Measurements from ENCODE around the gene ATXN3. TPM values are rescaled to one million over a fixed set of nuclear protein-coding genes. Genes with fewer than 3 reads are reported as not detected.

ATXN3 gene
- total RNA-seq, 4 donors from 2014 or later, result 6.4 to 18.9 (median 8.5) TPM

DNA sequence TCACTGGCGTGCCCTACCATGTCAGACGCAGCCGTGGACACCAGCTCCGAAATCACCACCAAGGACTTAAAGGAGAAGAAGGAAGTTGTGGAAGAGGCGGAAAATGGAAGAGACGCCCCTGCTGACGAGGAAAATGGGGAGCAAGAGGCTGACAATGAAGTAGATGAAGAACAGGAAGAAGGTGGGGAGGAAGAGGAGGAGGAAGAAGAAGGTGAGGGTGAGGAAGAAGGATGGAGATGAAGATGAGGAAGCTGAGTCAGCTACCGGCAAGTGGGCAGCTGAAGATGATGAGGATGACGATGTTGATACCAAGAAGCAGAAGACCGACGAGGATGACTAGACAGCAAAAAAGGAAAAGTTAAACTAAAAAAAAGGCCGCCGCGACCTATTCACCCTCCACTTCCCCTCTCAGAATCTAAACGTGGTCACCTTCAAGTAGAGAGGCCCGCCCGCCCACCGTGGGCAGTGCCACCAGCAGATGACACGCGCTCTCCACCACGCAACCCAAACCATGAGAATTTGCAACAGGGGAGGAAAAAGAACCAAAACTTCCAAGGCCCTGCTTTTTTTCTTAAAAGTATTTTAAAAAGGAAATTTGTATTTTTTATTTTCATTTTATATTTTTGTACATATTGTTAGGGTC lies 79.7 kb downstream of the ATXN3 start:
- Histone ChIP-seq H3K4me1 (no peaks in the 10 kb centered on the region), H3K27ac (no peak overlapping the region), H3K9me3 (no peaks in the 10 kb centered on the region), H3K36me3 (peaks cover 0 to 24% of the 10 kb centered on the region in 2 donors), H3K4me3 (no peak overlapping the region), H3K27me3 (no peaks in the 10 kb centered on the region)
- intact Hi-C loops (cut with DNase I; ENCODE audit: low total_unique reads), result no loop called here
- TF ChIP-seq, protein P1, sequence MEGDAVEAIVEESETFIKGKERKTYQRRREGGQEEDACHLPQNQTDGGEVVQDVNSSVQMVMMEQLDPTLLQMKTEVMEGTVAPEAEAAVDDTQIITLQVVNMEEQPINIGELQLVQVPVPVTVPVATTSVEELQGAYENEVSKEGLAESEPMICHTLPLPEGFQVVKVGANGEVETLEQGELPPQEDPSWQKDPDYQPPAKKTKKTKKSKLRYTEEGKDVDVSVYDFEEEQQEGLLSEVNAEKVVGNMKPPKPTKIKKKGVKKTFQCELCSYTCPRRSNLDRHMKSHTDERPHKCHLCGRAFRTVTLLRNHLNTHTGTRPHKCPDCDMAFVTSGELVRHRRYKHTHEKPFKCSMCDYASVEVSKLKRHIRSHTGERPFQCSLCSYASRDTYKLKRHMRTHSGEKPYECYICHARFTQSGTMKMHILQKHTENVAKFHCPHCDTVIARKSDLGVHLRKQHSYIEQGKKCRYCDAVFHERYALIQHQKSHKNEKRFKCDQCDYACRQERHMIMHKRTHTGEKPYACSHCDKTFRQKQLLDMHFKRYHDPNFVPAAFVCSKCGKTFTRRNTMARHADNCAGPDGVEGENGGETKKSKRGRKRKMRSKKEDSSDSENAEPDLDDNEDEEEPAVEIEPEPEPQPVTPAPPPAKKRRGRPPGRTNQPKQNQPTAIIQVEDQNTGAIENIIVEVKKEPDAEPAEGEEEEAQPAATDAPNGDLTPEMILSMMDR (IDR thresholded peaks at IDR 0.05 in 4 of 5, conservative IDR thresholded peaks at IDR 0.05 in 1 of 5), result no peak
- TF ChIP-seq POLR2A (IDR thresholded peaks at IDR 0.05), result no peak
- DNase-seq (no peak), ATAC-seq (no peak)
- in situ Hi-C loops (cut with MboI; ENCODE audit: low sequenced_read_pairs in 4 of 4), result loop anchor here in 1 of 4 donors (25.0 kb wide), 1 partner anchor 514 kb away; the partner anchor contains the start of gene PPP4R3A

DNA sequence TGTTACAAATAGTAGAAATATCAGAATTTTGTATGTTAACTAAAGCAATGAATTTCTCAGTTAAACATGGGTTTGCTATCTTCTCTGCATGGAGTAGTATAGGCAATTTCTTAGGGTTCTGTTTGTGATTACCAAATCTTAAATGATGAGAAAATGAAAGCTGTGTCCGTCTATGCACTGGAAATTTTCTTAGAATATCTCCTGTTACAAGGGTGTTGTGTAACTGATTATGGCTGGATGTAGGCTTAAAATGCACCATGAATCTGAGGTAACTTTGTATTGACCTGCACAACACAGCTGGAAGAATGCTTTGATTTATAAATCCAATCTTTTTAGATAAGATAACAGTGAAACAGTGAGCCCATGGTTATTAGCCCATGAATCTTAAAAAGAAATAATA lies 84.3 kb downstream of the ATXN3 start:
- no peak for DNase-seq
- H3K9me3 ChIP-seq, result no peaks in the 10 kb centered on the region
- H3K36me3 ChIP-seq, result peaks cover 0 to 31% of the 10 kb centered on the region in 2 donors
- in situ Hi-C loops (cut with MboI; ENCODE audit: low sequenced_read_pairs in 4 of 4) (no loop called here), intact Hi-C loops (cut with DNase I; ENCODE audit: low total_unique reads) (no loop called here)
- H3K27me3 ChIP-seq, result no peaks in the 10 kb centered on the region
- no peak overlapping the region for H3K4me3 ChIP-seq
- H3K4me1 ChIP-seq, result no peaks in the 10 kb centered on the region
- no peak overlapping the region for H3K27ac ChIP-seq
- TF ChIP-seq POLR2A (IDR thresholded peaks at IDR 0.05), result no peak
- TF ChIP-seq, protein P1 (IDR thresholded peaks at IDR 0.05 in 4 of 5, conservative IDR thresholded peaks at IDR 0.05 in 1 of 5), result no peak
- ATAC-seq, result no peak

DNA sequence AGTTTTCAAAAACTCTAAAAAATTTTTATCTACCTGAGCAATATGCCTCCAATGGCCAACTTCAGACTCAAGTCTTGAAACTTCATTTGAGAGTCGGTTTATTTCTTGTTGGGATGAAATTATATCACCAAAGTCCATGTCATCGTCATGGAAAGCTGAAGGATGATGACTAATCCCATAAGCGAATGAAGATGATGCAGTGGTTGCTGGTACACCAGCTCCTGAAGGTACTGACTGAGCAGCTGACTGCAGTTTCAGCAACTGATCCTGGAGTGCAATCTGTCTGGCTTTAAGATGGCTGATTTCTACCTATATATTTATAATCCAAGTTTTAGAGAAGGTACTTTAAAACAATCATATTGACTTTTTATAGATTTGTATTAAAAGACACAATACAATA lies 84.9 kb downstream of the ATXN3 start:
- H3K36me3 ChIP-seq, result peaks cover 0 to 34% of the 10 kb centered on the region in 2 donors
- H3K27me3 ChIP-seq, result no peaks in the 10 kb centered on the region
- no peak overlapping the region for H3K4me3 ChIP-seq
- no peak overlapping the region for H3K27ac ChIP-seq
- ATAC-seq (no peak), DNase-seq (no peak)
- no peaks in the 10 kb centered on the region for H3K4me1 ChIP-seq
- TF ChIP-seq, protein P1 (IDR thresholded peaks at IDR 0.05 in 4 of 5, conservative IDR thresholded peaks at IDR 0.05 in 1 of 5), result no peak
- no peak for TF ChIP-seq POLR2A (IDR thresholded peaks at IDR 0.05)
- H3K9me3 ChIP-seq, result no peaks in the 10 kb centered on the region
- in situ Hi-C loops (cut with MboI; ENCODE audit: low sequenced_read_pairs in 4 of 4) (no loop called here), intact Hi-C loops (cut with DNase I; ENCODE audit: low total_unique reads) (no loop called here)

DNA sequence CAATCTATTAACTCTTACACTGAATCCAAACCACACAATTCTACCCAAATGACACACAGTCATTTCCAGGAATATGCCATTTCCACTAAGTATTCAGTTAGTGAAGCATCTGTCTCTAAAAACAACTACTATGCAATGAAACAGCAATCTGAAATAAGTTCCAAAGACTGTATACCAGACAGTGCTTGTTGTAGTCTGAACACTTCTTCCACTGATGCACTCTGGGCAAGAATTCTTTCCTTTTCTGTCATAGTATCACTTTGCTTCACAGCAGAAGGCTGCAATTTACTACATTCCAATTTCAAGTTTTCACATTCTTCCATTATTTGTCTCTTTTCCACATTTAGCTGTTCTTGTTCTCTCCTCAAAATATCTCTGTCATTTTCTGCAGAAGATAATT lies 92.3 kb downstream of the ATXN3 start:
- H3K9me3 ChIP-seq, result no peaks in the 10 kb centered on the region
- H3K27ac ChIP-seq, result no peak overlapping the region
- ATAC-seq (no peak), DNase-seq (no peak)
- H3K36me3 ChIP-seq, result peaks cover 0 to 52% of the 10 kb centered on the region in 2 donors
- in situ Hi-C loops (cut with MboI; ENCODE audit: low sequenced_read_pairs in 4 of 4), result no loop called here
- TF ChIP-seq POLR2A (IDR thresholded peaks at IDR 0.05), result no peak
- TF ChIP-seq, protein P1 (IDR thresholded peaks at IDR 0.05 in 4 of 5, conservative IDR thresholded peaks at IDR 0.05 in 1 of 5), result no peak
- H3K27me3 ChIP-seq, result no peaks in the 10 kb centered on the region
- H3K4me1 ChIP-seq, result no peaks in the 10 kb centered on the region
- intact Hi-C loops (cut with DNase I; ENCODE audit: low total_unique reads), result no loop called here
- no peak overlapping the region for H3K4me3 ChIP-seq

Measured in gastrocnemius medialis (tissue), 4 donors.